Mucosa of stomach (tissue), 1 donor: Measurements from ENCODE around the gene KRTAP9-3.
"Not testable (repeated sequence)": the region's sequence is repeated elsewhere in the genome, so short reads cannot be mapped to it uniquely, and the experiment has no call there.

ENCODE experiments used
- H3K27me3 ChIP-seq: one replicate; pipeline ENCODE4 v1.7.0; 2013; ENCODE audit warnings: mild to moderate bottlenecking, low read length; ENCODE audit not compliant: control insufficient read depth, insufficient read depth
- H3K36me3 ChIP-seq: one replicate; pipeline ENCODE4 v1.7.0; 2013; ENCODE audit warnings: low read length; ENCODE audit not compliant: control insufficient read depth, insufficient read depth
- H3K4me1 ChIP-seq: one replicate; pipeline ENCODE4 v1.7.0; 2013; ENCODE audit warnings: mild to moderate bottlenecking, low read length; ENCODE audit not compliant: control insufficient read depth, insufficient read depth
- H3K4me3 ChIP-seq: one replicate; pipeline ENCODE4 v1.7.0; 2013; ENCODE audit warnings: low read length
- H3K9ac ChIP-seq: one replicate; pipeline ENCODE4 v1.7.0; 2013; ENCODE audit warnings: mild to moderate bottlenecking, low read length, moderate library complexity
- H3K9me3 ChIP-seq: one replicate; pipeline ENCODE4 v1.7.0; 2013; ENCODE audit warnings: mild to moderate bottlenecking, low read length, moderate library complexity; ENCODE audit not compliant: control insufficient read depth
- donor health status: Pancreatic carcinoma.

Gene KRTAP9-3

DNA sequence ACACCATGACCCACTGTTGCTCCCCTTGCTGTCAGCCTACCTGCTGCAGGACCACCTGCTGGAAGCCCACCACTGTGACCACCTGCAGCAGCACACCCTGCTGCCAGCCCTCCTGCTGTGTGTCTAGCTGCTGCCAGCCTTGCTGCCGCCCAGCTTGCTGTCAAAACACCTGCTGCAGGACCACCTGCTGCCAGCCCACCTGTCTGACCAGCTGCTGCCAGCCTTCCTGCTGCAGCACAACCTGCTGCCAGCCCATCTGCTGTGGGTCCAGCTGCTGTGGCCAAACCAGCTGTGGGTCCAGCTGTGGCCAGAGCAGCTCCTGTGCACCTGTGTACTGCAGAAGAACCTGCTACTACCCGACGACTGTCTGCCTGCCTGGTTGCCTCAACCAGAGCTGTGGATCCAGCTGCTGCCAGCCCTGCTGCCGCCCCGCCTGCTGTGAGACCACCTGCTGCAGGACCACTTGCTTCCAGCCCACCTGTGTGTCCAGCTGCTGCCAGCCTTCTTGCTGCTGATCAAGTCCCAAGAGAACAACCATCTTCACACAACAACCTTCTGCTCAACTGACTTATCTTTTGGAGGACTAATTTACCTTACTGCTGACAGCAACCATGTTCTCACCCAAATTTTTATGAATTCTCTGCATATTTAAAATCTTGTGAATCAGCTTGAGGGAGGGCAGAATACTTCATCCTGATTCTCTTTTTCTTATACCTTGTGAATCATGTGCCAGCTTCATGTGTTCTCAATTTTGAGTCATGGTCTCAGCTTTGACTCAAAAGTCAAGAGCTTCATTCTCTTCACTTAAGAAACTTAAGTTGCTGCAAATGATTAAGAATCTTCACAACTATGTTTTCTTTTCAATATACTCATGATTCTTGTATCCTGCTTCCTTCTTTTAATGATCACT, 23.4 kb downstream of the KRTAP9-3 start, which contains the start of gene KRTAP9-9:
KRTAP9-9 (plus strand) TSS at position 4 of the 910 bp plus-strand sequence.
- H3K4me1 ChIP-seq, H3K9me3 ChIP-seq, H3K36me3 ChIP-seq, H3K4me3 ChIP-seq, H3K27me3 ChIP-seq, H3K9ac ChIP-seq: not testable (repeated sequence)

- H3K9me3 ChIP-seq: no peaks in the 10 kb centered on the region
These were observed 24.0 kb downstream of the KRTAP9-3 start for GRCh38 chr17:41256291-41256685.

GRCh38 chr17:41258406-41258805, 26.2 kb downstream of the KRTAP9-3 start:
- Histone ChIP-seq H3K36me3 (no peaks in the 10 kb centered on the region), H3K9me3 (no peaks in the 10 kb centered on the region), H3K4me3 (no peak overlapping the region), H3K4me1 (no peaks in the 10 kb centered on the region), H3K9ac (no peak overlapping the region), H3K27me3 (no peaks in the 10 kb centered on the region)

More at GRCh38 chr17:41256291-41256685, 24.0 kb downstream of the KRTAP9-3 start:
- H3K27me3 ChIP-seq: peaks cover 4% of the 10 kb centered on the region
- H3K36me3 ChIP-seq: no peaks in the 10 kb centered on the region
- no peak overlapping the region for H3K9ac ChIP-seq
- H3K4me3 ChIP-seq: no peak overlapping the region
- H3K4me1 ChIP-seq: no peaks in the 10 kb centered on the region

GRCh38 chr17:41263212-41263611, 31.0 kb downstream of the KRTAP9-3 start:
- no peaks in the 10 kb centered on the region for H3K9me3 ChIP-seq
- no peaks in the 10 kb centered on the region for H3K27me3 ChIP-seq
- no peak overlapping the region for H3K4me3 ChIP-seq
- H3K9ac ChIP-seq: no peak overlapping the region
- H3K4me1 ChIP-seq: no peaks in the 10 kb centered on the region
- H3K36me3 ChIP-seq: no peaks in the 10 kb centered on the region

GRCh38 chr17:41264599-41264998, 32.4 kb downstream of the KRTAP9-3 start:
- no peaks in the 10 kb centered on the region for H3K4me1 ChIP-seq
- no peak overlapping the region for H3K4me3 ChIP-seq
- H3K9me3 ChIP-seq: no peaks in the 10 kb centered on the region
- H3K27me3 ChIP-seq: no peaks in the 10 kb centered on the region
- H3K36me3 ChIP-seq: no peaks in the 10 kb centered on the region
- no peak overlapping the region for H3K9ac ChIP-seq

DNA sequence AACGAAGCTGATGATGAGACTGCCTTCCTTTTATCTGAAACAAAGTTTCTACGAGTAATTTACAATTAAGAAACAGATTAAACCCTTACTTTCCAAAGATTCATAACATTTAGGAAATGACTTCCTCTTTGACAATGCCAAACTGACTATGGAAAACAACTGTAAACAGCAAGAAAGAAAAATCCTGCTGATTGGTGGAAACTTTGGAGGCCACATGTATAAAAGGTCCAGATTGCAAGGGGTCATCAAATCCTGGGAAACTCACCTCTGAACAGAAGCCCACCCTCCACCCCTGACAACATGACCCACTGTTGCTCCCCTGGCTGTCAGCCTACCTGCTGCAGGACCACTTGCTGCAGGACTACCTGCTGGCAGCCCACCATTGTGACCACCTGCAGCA, 32.8 kb downstream of the KRTAP9-3 start, which contains the start of gene KRTAP9-6:
KRTAP9-6 (plus strand) TSS at position 301 of the 400 bp plus-strand sequence; CDS start at position 301, 0 bp downstream.
- no peaks in the 10 kb centered on the region for H3K9me3 ChIP-seq
- H3K4me3 ChIP-seq: no peak within 1 kb of the TSS
- no peaks in the 10 kb centered on the region for H3K36me3 ChIP-seq
- no peaks in the 10 kb centered on the region for H3K4me1 ChIP-seq
- H3K27me3 ChIP-seq: no peaks in the 10 kb centered on the region
- H3K9ac ChIP-seq: no peak within 1 kb of the TSS

- Histone ChIP-seq H3K9me3 (no peaks in the 10 kb centered on the region), H3K4me1 (no peaks in the 10 kb centered on the region), H3K4me3 (no peak overlapping the region), H3K9ac (no peak overlapping the region), H3K27me3 (no peaks in the 10 kb centered on the region), H3K36me3 (no peaks in the 10 kb centered on the region)
These were observed 35.5 kb downstream of the KRTAP9-3 start for GRCh38 chr17:41267711-41268110.

- H3K36me3 ChIP-seq, H3K9me3 ChIP-seq, H3K4me1 ChIP-seq, H3K9ac ChIP-seq, H3K27me3 ChIP-seq, H3K4me3 ChIP-seq: not testable (repeated sequence)
These were observed 39.1 kb downstream of the KRTAP9-3 start for GRCh38 chr17:41271323-41271722.

DNA sequence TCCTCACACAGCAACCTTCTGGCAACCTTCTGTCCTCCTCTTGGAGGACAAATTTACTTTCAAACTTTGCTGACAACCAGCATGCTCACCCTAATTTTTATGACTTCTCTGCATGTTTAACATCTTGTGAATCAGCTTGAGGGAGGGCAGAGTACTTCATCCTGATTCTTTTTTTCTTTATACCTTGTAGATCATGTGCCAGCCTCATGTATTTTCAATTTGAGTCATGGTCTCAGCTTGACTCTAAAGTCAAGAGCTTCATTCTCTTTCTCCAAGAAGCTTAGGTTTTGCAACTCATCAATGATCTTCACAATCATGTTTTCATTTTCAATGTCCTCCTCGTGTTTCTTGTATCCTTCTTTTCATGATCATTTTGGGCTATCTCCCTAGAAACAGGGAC, 39.6 kb downstream of the KRTAP9-3 start:
- Histone ChIP-seq H3K4me1 (no peaks in the 10 kb centered on the region), H3K36me3 (no peaks in the 10 kb centered on the region), H3K9me3 (no peaks in the 10 kb centered on the region), H3K9ac (no peak overlapping the region), H3K4me3 (no peak overlapping the region), H3K27me3 (peaks cover 7% of the 10 kb centered on the region)

GRCh38 chr17:41275648-41276190, 43.5 kb downstream of the KRTAP9-3 start, which contains the start of gene KRTAP9-7:
TSS of gene KRTAP9-7 (plus strand) at chr17:41275698. CDS start at chr17:41275698, 0 bp downstream.
- H3K9me3 ChIP-seq, H3K4me3 ChIP-seq, H3K4me1 ChIP-seq, H3K27me3 ChIP-seq, H3K36me3 ChIP-seq, H3K9ac ChIP-seq: not testable (repeated sequence)

DNA sequence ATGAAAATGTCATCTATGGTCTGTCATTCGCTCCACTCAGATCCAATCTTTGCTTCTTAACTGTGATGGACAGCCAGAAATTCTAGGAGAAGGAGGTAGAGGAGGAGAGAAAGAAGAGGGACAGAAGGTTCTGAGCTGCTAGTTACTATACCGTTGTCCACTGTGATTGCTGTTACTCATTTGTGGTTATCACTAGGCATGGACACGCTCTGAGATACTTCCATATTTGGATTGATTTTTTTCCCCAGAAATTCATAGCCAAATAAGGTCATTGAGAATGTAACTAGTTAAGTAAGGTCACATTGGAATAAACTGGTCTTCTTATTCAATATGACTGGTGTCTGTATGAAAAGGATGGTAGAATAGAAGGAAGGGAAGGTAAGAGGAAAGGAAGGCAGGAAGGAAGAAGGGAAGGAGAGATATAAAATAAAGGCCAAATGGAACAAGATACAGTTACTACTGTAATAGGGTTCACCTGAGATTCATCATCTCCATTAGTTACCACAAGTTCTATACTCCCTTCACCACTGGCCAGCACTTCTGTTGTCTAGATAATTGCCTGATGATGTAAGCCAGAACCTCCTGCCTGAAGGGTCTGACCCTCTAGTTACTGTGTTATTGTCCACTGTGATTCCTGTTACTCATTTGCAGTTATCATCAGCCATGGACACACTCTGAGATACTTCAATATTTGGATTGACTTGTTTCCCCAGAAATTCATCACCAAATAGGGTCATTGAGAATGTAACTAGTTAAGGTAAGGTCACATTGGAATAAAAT, 46.1 kb downstream of the KRTAP9-3 start:
- H3K36me3 ChIP-seq: no peaks in the 10 kb centered on the region
- H3K9me3 ChIP-seq: no peaks in the 10 kb centered on the region
- H3K4me1 ChIP-seq: no peaks in the 10 kb centered on the region
- peaks cover 7% of the 10 kb centered on the region for H3K27me3 ChIP-seq
- no peak overlapping the region for H3K4me3 ChIP-seq
- no peak overlapping the region for H3K9ac ChIP-seq
